NCI-H128 (cell line): ENCODE results near the gene EAF1.
"Not testable (repeated sequence)": the region's sequence is repeated elsewhere in the genome, so short reads cannot be mapped to it uniquely, and the experiment has no call there.

Source experiments
- DNase-seq: peaks from one replicate; lab custom pipeline; 2025; ENCODE audit not compliant: unreplicated experiment; lab: John Stamatoyannopoulos, UW

The EAF1 gene

DNA sequence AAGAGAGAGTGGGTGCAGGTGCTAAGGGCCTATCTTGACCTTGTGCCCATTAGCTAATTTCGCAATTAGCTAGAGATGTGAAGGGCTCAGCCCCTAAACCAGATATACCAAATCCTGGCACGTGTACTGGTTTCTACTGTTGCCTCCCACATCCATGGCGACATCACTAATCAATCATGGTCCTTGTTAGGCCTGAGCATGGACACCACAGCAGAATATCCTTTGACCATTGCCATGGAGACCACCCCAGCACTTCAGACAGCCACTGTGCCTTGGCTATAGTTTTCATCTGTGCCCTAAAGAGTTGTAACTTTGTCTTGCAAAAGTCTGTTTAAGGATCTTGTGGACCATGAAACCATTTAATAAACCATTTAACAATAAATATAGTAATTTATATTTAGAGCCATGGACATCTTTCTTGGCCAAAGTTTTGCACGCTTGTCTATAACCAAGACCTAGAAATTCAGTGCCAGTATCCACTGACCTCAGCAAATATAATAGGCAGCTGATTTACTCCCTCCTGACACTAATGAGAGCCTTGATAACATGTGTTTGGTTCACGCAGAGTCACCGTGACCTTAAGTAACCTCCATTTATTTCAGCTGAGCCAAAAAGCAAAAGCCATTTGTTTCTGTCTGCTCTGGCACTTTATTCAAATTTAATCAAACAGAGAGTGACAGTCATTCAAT is 50.7 kb downstream of the EAF1 start:
- DNase-seq, result no peak

- DNase-seq, result no peak
Measured at GRCh38 chr3:15478640-15478979, 51.2 kb downstream of the EAF1 start.

GRCh38 chr3:15479400-15480224 is 52.2 kb downstream of the EAF1 start:
- no peak for DNase-seq

DNA sequence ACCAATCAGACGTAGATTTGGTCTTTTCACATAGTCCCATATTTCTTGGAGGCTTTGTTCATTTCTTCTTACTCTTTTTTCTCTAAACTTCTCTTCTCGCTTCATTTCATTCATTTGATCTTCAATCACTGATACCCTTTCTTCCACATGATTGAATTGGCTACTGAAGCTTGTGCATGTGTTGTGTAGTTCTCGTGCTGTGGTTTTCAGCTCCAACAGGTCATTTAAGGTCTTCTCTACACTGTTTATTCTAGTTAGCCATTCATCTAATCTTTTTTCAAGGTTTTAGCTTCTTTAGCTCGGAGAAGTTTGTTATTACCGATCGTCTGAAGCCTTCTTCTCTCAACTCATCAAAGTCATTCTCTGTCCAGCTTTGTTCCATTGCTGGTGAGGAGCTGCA is 57.2 kb downstream of the EAF1 start:
- DNase-seq, result not testable (repeated sequence)

DNA sequence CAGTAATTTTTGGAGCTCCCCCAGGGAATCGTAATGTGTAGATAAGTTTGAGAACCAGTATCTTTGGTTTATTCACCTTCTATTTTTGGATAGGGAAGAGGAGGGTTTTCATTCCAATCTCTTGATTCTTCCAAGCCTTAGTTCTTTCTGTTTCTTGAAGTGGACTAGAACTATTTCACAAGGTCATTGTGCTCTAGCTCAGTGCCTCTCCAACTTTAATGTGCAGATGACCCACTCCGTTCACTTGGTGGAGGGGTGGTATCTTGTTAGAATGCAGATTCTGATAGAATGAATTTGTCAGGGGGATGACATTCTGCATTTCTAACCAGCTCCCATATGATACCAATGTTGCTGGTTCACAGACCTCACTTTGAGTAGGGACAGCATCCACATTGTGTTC is 58.6 kb downstream of the EAF1 start:
- DNase-seq, result no peak

DNA sequence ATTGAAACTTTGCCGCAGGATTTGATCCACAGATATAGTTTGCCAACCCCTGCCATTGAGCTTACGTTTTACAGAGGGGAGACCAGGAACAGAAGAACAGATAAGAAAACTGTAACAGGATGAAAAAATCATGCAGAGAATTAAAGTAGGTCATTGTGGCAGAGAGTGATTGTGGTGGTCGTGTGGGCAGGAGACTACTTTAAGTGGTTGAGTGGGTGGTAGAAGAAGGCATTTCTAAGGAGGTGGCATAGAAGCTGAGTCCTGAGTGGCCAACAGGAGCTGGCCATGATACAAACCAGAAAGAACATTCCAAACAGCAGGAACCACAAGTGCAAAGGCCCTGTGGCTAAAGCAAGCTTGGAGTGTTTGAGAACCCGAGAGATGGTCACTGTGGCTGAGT is 59.6 kb downstream of the EAF1 start:
- no peak for DNase-seq

- DNase-seq, result no peak
Measured at GRCh38 chr3:15488002-15488401, 60.6 kb downstream of the EAF1 start.

DNA sequence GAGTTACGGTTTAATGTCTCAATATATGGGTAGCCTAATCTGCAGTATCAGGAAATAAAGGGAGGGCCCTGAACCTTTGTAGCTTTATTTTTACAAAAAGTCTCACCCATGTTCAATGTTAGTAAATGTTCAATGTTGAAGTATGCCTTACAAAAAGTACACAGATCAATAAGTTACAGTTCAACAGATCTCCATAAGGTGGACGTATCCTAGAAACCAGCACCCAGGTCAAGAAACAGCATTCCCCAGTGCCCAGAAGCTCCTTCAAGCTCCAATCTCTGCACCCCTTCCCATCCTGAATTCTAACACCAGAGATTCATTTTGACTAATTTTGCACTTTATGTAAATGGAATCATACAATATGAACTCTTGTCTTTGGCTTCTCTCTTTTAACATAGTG is 62.8 kb downstream of the EAF1 start:
- DNase-seq, result no peak

DNA sequence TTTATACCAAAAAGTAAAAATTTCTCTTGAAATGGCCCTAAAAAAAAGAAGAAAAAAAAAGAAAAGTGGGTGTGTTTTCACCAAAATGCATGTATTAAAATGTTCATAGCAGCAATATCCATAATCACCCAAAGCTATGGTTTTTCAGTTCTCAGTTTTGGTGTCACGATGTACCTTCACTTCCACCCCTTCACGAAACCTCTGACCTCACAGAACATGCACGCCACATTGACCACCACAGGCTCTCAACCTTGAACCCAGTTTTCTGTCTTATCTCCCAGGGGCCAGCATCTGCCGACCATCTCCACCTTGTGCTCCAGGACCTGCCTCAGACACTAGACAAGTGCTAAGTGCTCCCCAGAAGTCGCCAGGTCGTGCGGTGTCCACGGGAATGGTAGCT is 63.7 kb downstream of the EAF1 start:
- DNase-seq, result no peak
